Skeletal muscle cell (primary cell): ENCODE data around the gene CDCP2.
"Not testable (repeated sequence)": the region's sequence is repeated elsewhere in the genome, so short reads cannot be mapped to it uniquely, and the experiment has no call there.

ENCODE experiments used
- DNase-seq: peaks from one replicate; pipeline ENCODE4 v3.0.0-alpha.2; 2010; ENCODE audit warnings: low read depth
- H3K4me3 ChIP-seq: 2 replicates; pipeline ENCODE4 v1.5.1; 2011; ENCODE audit warnings: low read depth, mild to moderate bottlenecking, control low read depth, low read length, moderate library complexity

The CDCP2 gene

DNA sequence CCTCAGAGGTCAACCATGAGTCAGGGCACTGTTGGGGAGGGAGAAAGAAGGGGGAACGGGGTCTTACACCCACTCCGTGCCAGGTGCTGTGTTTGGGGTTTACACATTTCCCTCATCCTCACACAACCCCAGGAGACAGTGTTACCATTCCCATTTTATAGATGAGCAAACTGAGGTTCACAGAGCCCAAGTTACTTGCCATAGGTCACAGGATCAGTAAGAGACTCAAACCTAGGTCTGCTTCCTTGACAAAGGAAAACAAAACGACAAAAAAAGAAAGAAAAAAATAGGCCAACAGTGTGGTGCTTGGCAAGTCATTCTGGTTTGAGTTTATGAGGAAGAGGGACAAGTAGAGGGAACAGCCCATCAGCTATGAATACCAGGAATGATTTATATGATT is 16.3 kb upstream of the CDCP2 start:
- H3K4me3 ChIP-seq, result no peak overlapping the region
- no peak for DNase-seq

DNA sequence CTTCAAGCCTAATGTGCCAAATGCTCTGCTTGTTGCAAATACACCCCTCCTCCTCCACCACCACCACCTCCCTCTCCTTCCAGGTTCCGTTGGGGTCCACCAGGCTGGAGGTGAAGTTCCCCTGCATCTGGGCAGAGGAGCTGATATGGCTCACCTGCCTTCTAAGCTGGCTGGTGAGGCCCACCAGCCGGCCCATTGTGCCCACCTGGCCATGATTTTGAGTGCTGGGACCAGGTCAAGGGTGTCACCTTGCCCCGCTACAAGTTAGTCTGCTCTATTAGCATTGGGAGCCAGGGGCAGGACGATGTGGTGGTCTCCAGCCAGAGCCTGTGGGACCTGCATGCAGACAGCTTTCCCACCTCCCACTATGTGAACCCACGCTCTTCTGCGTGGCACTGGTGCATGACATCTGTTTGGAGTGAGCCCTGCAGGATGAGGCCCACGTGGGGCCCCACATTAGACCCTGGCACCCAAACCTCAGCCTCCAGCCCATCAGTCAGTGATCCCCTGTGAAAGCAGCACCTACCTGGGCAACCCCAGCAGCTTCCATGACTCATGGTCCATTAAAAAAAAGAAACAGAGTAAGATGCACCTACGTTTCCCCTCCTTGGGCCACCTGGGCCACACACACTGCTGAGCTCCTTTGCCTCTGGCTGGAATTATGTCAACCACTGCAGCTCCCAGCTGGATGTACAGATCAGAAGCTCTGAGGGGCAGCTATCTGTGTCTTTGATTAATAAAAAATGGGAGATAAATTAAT is 15.6 kb upstream of the CDCP2 start:
- DNase-seq, result no peak
- no peak overlapping the region for H3K4me3 ChIP-seq

DNA sequence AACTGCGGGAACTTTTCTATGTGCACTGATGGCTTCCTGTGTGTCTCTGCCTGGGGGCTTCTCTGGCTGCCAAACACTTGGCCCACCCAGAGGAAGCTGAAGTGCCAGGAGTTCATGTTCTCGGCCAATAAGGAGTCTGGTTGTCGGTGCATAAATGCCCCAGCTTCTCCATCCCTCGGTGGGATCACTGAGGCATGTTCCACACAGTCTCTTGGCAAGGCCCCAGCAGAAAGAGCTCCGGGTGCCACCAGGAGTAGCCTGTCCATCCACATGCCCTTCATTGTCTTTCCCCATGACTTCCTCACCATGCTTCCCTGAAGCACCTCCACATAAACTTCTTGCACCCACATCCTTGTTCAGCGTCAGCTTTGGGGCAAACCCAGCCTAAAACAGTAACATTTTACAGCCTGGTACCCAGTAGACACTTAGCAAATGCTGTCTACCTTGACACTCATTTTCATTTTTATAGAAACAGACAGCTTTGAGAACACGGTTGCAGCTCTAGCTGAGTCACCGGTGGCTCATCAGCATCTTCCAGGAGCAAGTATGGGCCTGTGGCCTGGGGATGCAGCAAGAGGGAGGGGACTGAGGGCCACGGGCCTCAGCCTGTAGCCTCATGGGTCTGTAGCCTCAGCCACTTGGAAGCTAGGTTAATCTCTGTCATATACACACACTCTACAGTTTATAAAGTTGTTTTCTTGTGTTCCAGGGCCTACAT is 14.8 kb upstream of the CDCP2 start:
- no peak overlapping the region for H3K4me3 ChIP-seq
- DNase-seq, result no peak

DNA sequence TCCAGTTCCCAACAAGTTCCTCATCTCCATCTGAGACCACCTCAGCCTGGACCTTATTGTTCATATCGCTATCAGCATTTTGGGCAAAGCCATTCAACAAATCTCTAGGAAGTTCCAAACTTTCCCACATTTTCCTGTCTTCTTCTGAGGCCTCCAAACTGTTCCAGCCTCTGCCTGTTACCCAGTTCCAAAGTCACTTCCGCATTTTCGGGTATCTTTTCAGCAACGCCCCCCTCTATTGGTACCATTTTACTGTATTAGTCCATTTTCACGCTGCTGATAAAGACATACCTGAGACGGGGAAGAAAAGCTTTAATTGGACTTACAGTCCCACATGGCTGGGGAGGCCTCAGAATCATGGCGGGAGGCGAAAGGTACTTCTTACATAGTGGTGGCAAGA is 13.6 kb upstream of the CDCP2 start:
- not testable (repeated sequence) for DNase-seq, H3K4me3 ChIP-seq

DNA sequence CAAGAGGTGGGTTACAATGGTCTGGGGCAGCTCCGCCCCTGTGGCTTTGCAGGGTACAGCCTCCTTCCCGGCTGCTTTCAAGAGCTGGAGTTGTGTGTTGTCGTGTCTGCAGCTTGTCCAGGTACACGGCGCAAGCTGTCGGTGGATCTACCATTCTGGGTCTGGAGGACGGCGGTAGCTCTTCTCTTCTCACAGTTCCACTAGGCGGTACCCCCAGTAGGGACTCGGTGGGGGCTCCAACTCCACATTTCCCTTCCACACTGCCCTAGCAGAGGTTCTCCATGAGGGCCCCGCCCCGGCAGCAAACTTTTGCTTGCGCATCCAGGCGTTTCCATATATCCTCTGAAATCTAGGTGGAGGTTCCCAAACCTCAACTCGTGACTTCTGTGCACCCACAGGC is 12.3 kb upstream of the CDCP2 start:
- no peak overlapping the region for H3K4me3 ChIP-seq
- no peak for DNase-seq

DNA sequence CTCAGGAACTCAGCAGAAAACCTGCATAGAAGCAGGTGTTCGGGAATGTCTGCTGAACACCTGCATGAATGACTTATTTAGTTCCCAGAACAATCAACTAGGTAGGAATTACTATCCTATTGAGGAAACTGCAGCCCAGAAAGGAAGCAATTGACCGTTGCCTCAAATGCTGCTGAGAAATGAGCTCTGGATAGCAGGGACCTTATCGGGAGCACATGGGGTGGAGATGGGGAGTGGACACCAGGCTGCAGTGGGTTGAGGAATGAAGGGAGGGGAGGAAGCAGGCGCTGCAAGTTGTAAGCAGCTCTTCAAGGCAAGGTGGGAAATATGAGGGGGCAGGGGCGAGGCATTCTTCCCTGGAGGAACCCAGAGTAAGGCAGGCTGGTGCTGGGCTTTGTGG is 10.8 kb upstream of the CDCP2 start:
- no peak for DNase-seq
- no peak overlapping the region for H3K4me3 ChIP-seq

DNA sequence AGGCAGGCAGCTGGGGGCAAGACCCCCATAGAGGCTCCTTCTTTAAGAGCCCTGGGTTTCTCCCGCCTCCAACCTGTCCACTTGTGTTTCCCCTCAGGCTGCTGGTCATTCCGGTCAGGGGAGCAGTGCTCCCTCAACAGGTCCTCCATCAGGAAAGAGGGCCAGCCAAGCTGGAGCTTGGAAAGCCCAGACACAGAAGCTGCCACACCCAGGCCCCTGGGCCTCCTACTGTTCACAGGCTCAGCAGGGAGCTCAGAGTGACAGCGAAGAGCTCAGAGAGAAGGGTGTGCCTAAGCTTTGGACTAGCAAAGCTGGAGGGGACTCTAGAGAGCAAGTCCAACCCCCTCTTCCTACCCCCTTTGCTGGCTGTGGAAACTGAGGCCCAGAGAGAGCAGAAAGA is 10.3 kb upstream of the CDCP2 start:
- H3K4me3 ChIP-seq, result no peak overlapping the region
- DNase-seq, result no peak

DNA sequence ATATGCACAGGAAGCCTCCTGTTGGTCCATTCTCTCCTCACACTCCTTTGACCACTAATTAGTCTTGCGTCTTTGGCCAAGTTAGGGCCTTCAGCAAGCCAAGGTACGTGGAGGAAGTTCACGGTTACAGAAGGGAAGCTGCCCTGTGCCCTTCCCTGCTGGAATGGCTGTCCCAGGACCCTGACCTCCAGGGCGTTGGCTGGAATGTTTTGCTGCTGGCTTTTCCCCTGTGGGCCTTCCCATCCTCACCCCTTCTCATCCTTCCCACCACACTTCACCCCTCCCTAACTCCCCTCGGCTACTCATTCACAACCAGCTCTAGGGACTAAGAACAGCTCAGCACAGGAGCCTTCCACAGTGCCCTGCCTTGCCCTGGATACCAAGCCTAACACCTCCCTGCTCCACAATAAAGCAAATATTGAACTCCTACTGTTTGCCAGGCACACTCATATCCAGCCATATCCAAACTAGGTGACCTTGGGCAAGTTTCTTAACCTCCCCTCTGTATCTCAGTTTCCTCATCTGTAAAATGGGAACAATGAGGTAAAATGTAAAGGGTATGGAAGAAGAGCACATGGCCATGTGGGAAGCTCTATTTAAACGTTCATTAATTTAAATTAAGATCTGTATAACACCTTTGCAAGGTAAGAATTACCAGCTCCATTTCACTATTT is 8.8 kb upstream of the CDCP2 start:
- DNase-seq, result no peak
- H3K4me3 ChIP-seq, result no peak overlapping the region

DNA sequence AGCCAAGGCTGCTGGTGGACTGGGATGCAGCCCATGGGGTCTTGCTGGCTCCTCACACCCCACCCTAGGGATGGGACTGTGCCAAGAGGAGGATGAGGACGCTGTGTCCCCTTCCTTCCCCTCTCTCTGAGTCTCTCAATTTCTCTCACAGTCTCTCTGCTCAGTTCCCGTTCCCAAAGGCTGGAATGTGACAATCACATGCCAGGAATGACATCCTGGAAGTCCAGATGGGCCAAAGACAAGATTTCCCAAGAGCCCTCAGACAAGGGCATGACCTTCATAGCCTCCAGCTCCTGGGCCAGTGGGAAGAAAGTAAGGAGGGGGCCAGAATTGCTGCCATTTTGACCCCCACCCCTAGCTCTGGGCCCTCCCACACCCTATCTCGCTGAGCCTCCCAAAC is 7.6 kb upstream of the CDCP2 start:
- no peak overlapping the region for H3K4me3 ChIP-seq
- no peak for DNase-seq

DNA sequence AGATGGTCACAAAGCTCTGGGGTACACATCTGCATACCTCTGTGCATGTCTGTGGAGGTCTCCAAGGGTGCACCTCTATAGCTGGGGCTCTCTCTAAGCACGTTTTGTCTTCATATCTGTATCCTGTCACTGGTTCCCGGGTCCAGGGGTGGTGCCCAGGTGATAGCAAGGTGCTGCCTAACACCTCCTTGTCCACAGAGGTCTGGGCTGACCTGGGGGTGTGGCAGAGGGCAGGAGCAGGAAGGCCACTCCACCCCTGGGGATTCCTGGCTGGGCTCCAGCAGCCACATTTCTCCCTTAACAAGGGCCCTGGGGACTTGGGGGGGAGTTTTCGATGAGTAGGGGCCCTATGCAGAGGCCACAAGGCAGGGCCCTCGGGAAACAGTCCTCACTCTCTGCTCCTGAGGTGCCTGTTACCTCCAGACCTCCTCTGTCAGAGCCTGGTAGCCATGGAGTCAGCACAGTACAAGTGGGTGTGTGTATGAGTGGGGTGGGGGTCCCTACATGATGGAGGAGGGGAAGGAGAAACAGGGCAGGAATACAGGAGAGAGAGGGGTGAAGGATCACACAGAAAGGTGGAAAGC is 7.0 kb upstream of the CDCP2 start:
- no peak for DNase-seq
- no peak overlapping the region for H3K4me3 ChIP-seq

DNA sequence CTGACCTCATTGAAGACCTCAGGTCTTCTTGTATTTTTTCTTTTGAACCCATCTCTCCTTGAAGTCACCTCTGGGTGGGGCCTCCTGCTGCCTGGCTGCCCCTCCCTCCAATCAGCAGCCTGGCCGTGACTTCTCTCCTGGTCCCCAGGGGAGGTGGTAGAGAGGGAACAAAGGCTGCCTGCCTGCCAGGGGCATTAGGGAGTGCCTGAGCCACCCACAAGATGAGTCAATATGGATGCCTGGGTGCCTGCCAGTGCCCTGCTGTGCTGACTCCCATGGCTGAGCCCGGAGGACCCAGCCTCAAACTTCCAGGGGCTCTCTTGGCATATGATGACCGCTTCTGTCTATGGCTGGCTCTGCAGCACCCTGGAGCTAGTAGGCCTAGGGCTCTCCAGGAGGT is 5.3 kb upstream of the CDCP2 start:
- no peak for DNase-seq
- H3K4me3 ChIP-seq, result no peak overlapping the region

DNA sequence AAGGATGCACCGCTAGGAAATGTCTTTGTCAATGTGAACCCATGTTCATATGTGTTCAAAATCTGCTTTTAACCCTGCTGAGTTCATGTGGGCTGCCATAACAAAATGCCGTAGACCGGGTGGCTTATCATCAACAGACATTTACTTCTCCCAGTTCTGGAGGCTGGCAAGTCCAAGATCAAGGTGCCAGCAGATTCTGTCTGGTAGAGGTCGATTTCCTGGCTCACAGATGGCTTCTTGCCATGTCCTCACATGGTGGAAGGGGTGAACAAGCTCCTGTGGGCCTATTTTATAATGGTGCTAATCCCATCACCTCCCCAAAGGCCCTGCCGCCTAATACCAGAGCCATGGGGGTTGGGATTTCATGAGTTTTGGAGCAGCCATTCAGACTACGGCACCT is 4.6 kb upstream of the CDCP2 start:
- no peak for DNase-seq
- no peak overlapping the region for H3K4me3 ChIP-seq

DNA sequence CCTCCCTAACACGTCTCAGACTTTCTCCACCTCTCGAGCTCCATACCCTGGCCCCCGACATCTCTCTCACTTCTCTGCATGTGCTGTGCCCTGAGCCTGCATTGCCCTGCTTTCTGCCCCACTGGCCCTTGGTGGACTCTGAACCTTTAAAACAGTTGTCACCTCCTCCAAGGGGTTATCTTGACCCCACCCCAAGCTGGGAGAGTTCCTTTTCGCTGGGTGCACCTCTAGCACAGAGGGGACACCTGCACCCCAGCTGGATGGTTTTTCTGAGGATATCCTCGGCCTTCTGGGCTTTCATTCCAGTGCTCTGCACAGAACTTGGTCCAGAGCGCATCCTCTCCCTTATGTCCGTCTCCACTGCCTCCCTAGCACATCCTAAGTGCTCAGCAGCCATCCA is 4.2 kb upstream of the CDCP2 start:
- no peak for DNase-seq
- H3K4me3 ChIP-seq, result no peak overlapping the region

DNA sequence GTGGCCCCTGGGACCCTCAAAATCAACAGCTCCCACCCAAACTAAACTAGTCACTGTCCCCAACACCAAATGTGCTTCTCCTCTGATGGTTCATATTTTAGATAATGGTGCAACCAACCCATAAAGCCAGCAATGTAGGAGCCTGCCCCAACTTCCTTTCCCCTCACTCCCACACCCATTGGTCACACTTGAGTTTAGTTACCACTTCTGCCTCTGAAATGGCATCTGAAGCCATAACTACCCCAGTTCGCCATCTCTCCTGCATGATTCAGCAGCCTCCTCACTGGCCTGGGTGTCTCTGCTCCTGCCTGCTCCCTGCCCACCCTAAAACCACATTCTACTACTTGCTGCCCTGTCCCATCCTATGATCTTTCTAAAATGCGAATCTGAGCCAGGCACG is 3.4 kb upstream of the CDCP2 start:
- no peak for DNase-seq

DNA sequence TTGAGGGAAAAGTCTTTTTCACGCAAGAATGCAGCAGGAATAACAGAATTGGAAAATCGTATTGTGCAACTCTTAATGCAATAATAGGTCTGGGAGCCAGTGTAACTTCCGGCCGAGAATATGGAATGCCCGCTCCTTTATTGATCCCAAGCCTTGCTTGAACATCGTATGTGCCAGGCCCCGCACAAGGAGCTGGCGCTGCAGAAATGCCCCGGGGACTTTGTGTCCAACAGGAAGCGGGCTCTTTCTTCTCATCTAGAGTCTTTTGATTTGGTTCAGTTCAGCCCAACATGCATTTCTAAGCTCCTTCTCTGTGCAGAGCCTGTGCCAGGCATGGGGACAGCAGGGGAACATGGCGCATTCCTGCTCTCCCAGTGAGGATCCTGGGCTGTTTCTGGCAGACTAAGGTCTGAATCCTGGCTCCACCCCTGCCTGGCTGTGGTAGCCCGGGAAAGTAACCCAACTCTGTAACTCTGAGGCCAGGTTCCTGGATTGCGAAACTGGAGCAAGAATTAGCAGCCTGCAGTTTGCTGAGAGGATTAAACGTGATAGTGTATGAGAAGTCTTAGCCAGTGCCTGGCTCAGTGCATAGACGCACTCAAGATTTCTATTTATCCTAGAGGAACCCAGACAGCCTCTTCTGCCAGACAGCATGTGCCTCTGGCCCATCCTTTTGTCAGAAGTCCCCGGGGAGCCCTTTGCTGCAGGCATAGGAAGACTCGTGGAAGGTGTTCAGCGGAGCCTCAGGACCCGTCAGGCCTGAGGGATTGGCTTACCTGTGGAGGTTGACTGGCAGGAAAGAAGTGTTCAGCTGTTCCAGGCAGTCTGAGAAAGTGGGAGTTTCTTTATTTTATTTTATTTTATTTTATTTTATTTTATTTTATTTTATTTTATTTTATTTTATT is 987 bp upstream of the CDCP2 start:
- peak; percentile 47 for DNase-seq
- no peak overlapping the region for H3K4me3 ChIP-seq

More for the DNA sequence above, 3.4 kb upstream of the CDCP2 start:
- no peak overlapping the region for H3K4me3 ChIP-seq

DNA sequence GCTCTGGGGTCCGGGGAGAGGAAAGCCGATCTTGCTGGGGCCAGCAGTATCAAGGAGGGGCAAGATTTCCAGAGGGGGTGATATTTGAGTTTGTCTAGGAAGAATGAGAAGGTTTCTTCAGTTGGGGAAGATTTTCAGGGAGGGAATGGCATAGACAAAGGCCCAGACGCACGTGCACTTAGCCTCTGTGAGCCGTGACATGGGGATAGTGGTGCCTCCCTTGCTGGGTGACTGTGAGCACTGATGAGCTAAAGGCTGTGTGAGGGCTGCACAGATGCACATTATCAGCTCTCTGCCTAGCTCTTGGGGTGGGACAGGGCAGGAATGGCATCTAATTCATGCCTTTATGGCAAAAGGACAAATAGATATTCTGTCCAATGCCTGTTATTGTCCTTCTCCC is 1.8 kb downstream of the CDCP2 start:
- DNase-seq, result no peak
- no peak overlapping the region for H3K4me3 ChIP-seq

DNA sequence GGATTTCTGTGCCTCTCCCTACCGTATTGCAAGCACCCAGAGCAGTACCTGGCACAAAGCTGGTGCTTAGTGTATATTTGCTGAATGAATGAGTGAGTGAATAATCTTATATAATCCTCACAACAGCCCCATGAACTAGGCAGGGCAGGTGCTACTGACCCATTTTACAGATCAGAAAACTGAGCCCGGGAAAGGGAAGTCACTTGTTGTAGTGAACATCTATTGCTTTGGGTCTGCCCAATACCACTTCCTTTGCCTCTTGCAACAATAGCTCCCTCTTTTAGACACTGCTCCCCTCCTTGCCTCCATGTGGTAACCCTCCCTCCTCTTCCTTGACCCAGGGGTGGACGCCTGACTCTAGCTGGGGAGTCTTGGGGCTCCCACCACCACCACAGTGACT is 3.1 kb downstream of the CDCP2 start:
- DNase-seq, result no peak
- no peak overlapping the region for H3K4me3 ChIP-seq

DNA sequence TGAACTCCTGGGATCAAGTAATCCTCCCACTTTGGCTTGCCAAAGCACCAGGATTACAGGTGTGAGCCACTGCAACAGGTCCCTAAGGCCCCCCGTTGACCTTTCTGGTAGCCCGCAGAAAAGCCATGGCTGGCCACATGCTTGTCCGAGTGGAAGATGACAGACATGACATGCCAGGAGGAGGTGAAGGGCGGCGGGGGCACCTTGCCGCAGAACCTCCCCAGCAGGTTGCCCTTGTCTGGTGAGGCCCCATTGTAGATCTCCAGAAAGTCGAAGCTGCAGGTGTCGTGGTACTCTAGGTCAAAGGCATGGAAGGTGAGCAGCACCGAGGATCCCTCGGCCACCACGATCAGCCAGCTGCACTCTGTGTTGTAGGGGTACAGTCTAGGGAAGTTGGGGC is 8.4 kb downstream of the CDCP2 start:
- H3K4me3 ChIP-seq, result no peak overlapping the region
- no peak for DNase-seq

DNA sequence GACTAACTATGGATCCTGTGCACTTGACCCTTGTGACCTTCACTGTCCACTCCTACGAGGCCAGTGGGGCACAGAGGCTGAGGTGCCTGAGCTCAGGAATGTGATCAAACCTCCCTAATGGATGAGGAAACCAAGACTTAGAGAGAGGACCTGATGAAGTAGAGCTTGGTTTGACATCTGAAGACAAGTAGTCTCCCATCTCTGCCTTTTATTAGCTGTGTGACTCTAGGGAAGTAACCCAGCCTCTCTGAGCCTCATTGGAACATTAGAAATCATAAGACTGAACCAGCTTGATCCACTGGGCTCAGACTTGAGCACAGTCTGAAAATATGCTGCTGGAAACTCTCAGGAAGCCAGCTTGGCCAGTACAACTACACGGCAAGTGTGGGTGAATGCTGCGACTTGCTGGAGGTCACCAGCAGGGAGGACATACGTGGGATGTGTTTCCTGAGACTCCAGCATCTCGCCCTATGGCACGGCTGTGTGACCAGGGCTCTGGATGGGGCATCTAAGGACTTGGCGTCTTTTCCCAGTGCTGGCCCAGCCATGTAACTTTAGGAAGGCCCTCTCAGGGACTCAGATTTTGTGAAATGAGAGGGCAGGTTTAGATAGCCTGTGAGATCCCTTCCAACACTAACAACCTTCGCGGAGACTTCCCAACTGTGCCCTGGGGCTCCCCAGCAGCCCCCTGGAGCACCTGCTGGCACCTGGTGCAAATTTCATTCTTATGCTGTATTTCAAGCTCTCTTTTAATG is 10.5 kb downstream of the CDCP2 start:
- no peak for DNase-seq
- H3K4me3 ChIP-seq, result no peak overlapping the region
